GM19372 (cell line): Measurements from ENCODE around the gene CHST6.
"Not testable (repeated sequence)": the region's sequence is repeated elsewhere in the genome, so short reads cannot be mapped to it uniquely, and the experiment has no call there.

Source experiments
- ATAC-seq: cut with Tn5 transposase; IDR thresholded peaks from one replicate; pipeline ENCODE4 v1.9.1; 2021; ENCODE audit warnings: mild to moderate bottlenecking, low read depth, moderate library complexity; ENCODE audit not compliant: unreplicated experiment

CHST6 gene

DNA sequence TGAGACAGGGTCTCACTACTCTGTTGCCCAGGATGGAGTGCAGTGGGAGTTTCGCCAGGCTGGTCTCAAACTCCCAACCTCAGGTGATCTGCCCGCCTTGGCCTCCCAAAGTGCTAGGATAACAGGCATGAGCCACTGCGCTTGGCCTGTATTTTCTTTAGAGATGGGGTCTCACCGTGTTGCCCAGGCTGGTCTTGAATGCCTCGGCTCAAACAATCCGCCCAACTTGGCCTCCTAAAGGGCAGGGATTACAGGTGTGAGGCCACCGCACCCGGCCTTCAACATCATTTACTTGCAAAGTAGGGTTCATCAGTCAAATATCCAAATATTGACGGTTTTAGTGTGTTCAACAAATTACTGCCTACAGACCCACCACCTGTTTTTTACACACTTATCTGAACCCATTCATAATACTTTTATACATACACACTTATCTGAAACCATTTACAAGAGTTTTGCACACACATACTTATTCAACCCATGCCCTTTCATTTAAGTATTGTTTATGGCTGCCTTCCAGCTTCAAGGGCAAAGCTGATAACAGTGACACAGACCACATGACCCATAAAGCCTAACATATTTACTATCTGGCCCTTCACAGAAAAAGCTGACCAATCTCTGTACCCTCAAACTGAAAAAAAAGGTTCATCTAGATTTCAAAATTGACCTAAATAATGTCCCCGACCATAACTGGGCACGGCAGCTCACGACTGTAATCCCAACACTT, 42.6 kb downstream of the CHST6 start:
- ATAC-seq, result no peak

GRCh38 chr16:75446416-75446815, 48.8 kb downstream of the CHST6 start:
- no peak for ATAC-seq

- no peak for ATAC-seq
Observed at GRCh38 chr16:75445298-75445697, 49.9 kb downstream of the CHST6 start.

- no peak for ATAC-seq
Observed at GRCh38 chr16:75443298-75443697, 51.9 kb downstream of the CHST6 start.

DNA sequence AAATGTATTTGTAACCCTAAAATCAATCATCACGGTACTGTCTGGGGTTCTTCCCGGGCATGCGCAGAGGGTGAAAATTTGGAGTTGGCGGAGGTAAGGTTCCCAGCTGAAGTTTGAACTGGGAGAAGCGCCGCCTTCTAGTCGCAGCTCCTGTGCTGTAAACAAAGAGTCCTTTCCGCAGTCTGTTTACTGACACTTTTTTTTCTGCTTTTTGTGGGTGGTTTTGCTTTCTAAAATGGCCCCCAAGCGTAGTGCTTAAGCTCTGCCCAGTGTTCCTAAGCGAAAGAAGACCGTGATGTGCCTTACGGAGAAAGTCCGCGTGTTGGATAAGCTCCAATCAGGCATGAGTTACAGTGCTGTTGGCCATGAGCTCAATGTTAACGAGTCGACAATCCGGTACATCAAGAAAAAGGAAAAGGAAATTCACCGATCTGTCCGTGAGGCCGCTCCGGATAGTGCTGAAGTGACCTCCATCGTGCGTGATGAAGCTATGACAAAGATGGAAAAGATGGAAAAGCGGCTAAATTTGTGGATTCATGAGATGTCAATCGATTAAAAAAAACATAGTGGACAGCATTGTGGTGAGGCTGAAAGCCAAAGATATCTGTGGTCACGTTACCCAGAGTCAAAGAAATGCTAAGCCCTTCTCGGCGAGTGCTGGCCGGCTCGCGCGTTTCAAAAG, 61.4 kb downstream of the CHST6 start:
- ATAC-seq, result peak; percentile 68

GRCh38 chr16:75432828-75433731, 62.2 kb downstream of the CHST6 start, which contains the start of gene CFDP1:
TSS of gene CFDP1 (minus strand) at chr16:75433503. CDS start at chr16:75433352, 151 bp downstream.
- ATAC-seq, result peak; percentile 90

DNA sequence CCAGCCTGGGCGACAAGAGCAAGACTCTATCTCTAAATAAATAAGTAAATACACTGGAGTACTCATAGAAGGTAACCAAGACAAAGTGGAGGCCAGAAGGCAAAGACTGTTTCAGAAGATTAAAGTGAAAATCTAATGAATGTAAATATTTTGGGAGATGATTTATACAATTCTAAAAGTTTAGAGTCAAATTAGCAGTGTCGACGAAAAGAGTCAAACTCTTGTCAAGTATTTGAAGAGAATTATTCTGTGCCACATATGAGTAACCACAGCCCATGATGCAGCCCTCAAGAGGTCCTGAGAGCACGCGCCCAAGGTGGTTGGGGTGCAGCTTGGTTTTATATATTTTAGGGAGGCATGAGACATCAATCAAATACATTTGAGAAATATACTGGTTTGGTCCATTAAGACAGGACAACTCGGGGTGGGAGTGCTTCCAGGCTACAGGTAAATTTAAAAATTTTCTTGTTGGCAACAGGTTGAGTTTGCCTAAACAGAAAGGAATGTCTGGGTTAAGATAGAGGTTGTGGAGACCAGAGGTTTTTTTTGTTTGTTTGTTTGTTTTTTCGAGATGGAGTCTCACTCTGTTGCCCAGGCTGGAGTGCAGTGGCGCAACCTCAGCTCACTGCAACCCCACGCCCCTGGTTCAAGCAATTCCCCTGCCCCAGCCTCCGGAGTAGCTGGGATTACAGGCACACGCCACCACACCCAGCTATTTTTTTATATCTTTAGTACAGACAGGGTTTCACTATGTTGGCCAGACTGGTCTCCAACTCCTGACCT, 65.4 kb downstream of the CHST6 start:
- no peak for ATAC-seq

DNA sequence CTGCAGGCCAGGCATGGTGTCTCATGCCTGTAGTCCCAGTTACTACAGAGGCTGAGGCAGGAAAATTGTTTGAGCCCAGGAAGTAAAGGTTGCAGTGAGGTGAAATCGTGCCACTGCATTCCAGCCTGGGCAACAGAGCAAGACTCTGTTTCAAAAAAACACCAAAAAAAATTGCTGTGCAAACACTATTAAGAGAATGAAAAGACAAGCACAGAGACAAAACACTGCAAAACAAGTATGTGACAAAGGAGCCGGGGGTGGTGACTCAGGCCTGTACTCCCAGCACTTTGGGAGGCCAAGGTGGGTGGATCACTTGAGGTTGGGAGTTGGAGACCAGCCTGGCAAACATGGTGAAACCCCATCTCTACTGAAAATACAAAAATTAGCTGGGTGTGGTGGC, 68.7 kb downstream of the CHST6 start:
- ATAC-seq, result not testable (repeated sequence)

DNA sequence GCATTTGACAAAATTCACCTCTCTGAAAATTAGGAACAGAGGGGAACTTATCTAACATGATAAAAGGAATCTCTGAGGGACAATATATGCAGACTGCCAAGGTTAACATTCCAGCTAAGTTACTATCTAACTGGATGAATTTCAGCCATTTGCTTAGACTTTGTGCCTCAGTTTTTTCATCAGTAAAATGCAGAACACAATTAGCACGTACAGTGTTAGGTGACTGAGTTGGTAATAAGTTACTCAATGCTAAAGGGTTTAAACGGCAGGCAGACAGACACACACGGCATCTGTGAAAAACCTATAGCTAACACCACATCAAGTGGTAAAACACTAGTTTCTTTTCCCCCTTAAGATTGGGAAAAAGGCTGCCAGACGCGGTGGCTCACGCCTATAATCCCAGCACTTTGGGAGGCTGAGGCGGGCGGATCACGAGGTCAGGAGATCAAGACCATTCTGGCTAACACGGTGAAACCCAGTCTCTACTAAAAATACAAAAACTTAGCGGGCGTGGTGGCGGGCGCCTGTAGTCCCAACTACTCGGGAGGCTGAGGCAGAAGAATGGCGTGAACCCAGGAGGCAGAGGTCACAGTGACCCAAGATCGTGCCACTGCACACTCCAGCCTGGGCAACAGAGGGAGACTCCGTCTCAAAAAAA, 71.0 kb downstream of the CHST6 start:
- ATAC-seq, result not testable (repeated sequence)

GRCh38 chr16:75423723-75424104, 71.5 kb downstream of the CHST6 start:
- no peak for ATAC-seq
